ENCODE measurements around the gene ERBB4. TPM values are rescaled to one million over a fixed set of nuclear protein-coding genes. Genes with fewer than 3 reads are reported as not detected.

The ERBB4 gene
- total RNA-seq, 1 donor from 2014 or later = 8.3 TPM

- no peak for TF ChIP-seq CTCF (IDR thresholded peaks at IDR 0.05; ENCODE audit: borderline replicate concordance)
- Histone ChIP-seq H3K27me3 (ENCODE audit: low read depth) (no peaks in the 10 kb centered on the region), H3K4me1 (peaks cover 5% of the 10 kb centered on the region), H3K27ac (replicated peaks) (no peak overlapping the region), H3K9me3 (replicated peaks) (no peaks in the 10 kb centered on the region), H3K36me3 (no peaks in the 10 kb centered on the region), H3K4me3 (no peak overlapping the region)
- intact Hi-C loops (cut with micrococcal nuclease) = no loop called here
- DNase-seq = no peak
Measured at GRCh38 chr2:212337486-212338343, 200.9 kb downstream of the ERBB4 start.

- no peak overlapping the region for H3K4me3 ChIP-seq
- H3K27me3 ChIP-seq (ENCODE audit: low read depth) = no peaks in the 10 kb centered on the region
- DNase-seq = no peak
- H3K9me3 ChIP-seq (replicated peaks) = no peaks in the 10 kb centered on the region
- H3K36me3 ChIP-seq = no peaks in the 10 kb centered on the region
- peaks cover 5% of the 10 kb centered on the region for H3K4me1 ChIP-seq
- no peak overlapping the region for H3K27ac ChIP-seq (replicated peaks)
- no peak for TF ChIP-seq CTCF (IDR thresholded peaks at IDR 0.05; ENCODE audit: borderline replicate concordance)
- intact Hi-C loops (cut with micrococcal nuclease) = no loop called here
Measured at GRCh38 chr2:212337036-212337435, 201.6 kb downstream of the ERBB4 start.

- intact Hi-C loops (cut with micrococcal nuclease) = no loop called here
- Histone ChIP-seq H3K4me3 (no peak overlapping the region), H3K4me1 (peaks cover 9% of the 10 kb centered on the region), H3K36me3 (no peaks in the 10 kb centered on the region), H3K27me3 (ENCODE audit: low read depth) (no peaks in the 10 kb centered on the region), H3K27ac (replicated peaks) (no peak overlapping the region), H3K9me3 (replicated peaks) (no peaks in the 10 kb centered on the region)
- DNase-seq = peak; percentile 16
- no peak for TF ChIP-seq CTCF (IDR thresholded peaks at IDR 0.05; ENCODE audit: borderline replicate concordance)
Measured at GRCh38 chr2:212330263-212330662, 208.3 kb downstream of the ERBB4 start.

GRCh38 chr2:212328712-212329496 is 209.7 kb downstream of the ERBB4 start:
- Histone ChIP-seq H3K4me3 (no peak overlapping the region), H3K4me1 (peaks cover 9% of the 10 kb centered on the region), H3K27ac (replicated peaks) (no peak overlapping the region), H3K36me3 (no peaks in the 10 kb centered on the region), H3K9me3 (replicated peaks) (no peaks in the 10 kb centered on the region), H3K27me3 (ENCODE audit: low read depth) (no peaks in the 10 kb centered on the region)
- DNase-seq = no peak
- intact Hi-C loops (cut with micrococcal nuclease) = no loop called here
- TF ChIP-seq CTCF (IDR thresholded peaks at IDR 0.05; ENCODE audit: borderline replicate concordance) = no peak

- no peak for DNase-seq
- H3K27ac ChIP-seq (replicated peaks) = no peak overlapping the region
- intact Hi-C loops (cut with micrococcal nuclease) = no loop called here
- peaks cover 9% of the 10 kb centered on the region for H3K4me1 ChIP-seq
- no peak for TF ChIP-seq CTCF (IDR thresholded peaks at IDR 0.05; ENCODE audit: borderline replicate concordance)
- H3K9me3 ChIP-seq (replicated peaks) = no peaks in the 10 kb centered on the region
- no peak overlapping the region for H3K4me3 ChIP-seq
- H3K27me3 ChIP-seq (ENCODE audit: low read depth) = no peaks in the 10 kb centered on the region
- H3K36me3 ChIP-seq = no peaks in the 10 kb centered on the region
Measured at GRCh38 chr2:212328136-212328535, 210.5 kb downstream of the ERBB4 start.
